ENCODE data around the gene CNIH3.

The CNIH3 gene

DNA sequence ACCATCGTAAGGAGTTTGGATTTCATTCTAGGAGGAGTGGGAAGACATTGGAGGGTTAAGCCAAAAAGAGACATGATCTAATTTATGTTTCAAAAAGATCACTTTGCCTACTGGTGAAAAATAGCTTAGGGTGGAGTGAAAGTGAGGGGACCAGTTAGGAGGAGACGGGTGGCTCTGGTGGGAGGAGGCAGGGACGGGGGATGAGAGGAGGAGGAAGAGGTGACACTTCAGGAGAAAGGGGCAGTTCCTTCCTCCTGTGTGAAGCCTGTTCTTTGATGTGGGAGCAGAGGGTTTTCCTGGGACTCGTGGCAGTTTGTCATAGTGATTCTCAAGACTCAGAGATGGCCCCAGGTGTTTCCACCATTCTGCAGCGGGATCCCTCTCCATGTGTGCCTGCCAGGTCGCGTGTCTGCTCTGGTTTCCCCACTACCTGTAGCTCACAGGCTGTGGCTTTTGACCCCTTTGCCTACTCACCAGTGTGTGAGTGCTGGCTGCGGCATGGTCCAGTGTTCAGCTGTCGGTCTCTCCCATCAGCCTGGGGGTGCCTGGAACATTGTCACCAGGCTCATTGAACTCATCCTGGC, 102.4 kb downstream of the CNIH3 start:
- Histone ChIP-seq H3K36me3 (ENCODE audit: insufficient read depth, low read length) (no peaks in the 10 kb centered on the region), H3K9ac (ENCODE audit: insufficient read length) (no peak overlapping the region), H3K27ac (no peak overlapping the region), H3K4me3 (no peak overlapping the region), H3K9me3 (ENCODE audit: low read depth, low read length) (no peaks in the 10 kb centered on the region)
- DNase-seq (ENCODE audit: low read depth, low spot score): no peak
- no peak for TF ChIP-seq FOXP2 (optimal IDR thresholded peaks at IDR 0.05; ENCODE audit: control extremely low read depth, extremely low read length, insufficient read depth)
- no peak for TF ChIP-seq POLR2AphosphoS5 (IDR thresholded peaks at IDR 0.05; ENCODE audit: borderline replicate concordance, low read depth, low read length)
- TF ChIP-seq EZH2 (IDR thresholded peaks at IDR 0.05): no peak

GRCh38 chr1:224719716-224720115, 103.6 kb downstream of the CNIH3 start:
- Histone ChIP-seq H3K36me3 (ENCODE audit: insufficient read depth, low read length) (no peaks in the 10 kb centered on the region), H3K27ac (no peak overlapping the region), H3K4me3 (no peak overlapping the region), H3K9me3 (ENCODE audit: low read depth, low read length) (no peaks in the 10 kb centered on the region), H3K9ac (ENCODE audit: insufficient read length) (no peak overlapping the region)
- TF ChIP-seq FOXP2 (optimal IDR thresholded peaks at IDR 0.05; ENCODE audit: control extremely low read depth, extremely low read length, insufficient read depth): no peak
- no peak for TF ChIP-seq POLR2AphosphoS5 (IDR thresholded peaks at IDR 0.05; ENCODE audit: borderline replicate concordance, low read depth, low read length)
- TF ChIP-seq EZH2 (IDR thresholded peaks at IDR 0.05): no peak
- DNase-seq (ENCODE audit: low read depth, low spot score): no peak

DNA sequence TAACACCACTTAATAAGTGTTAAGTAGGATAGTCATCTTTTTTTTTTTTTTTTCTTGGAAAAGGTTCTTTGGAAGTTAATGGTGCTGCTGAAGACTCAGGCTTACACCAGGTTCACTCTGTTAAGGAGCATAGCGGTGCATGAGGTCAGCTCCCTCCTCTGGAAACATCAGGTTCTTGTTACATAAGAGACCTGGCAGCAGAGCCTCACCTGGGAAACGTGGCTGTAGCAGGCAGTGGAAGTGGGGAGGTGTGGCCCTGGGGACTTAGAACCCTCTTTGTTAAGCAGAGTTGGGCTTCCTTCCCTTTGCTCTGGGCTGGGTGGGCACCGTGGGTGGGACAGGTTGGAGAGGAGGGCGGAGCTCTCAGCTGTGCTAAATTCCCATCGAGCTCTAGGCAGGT, 104.1 kb downstream of the CNIH3 start:
- no peak for TF ChIP-seq POLR2AphosphoS5 (IDR thresholded peaks at IDR 0.05; ENCODE audit: borderline replicate concordance, low read depth, low read length)
- TF ChIP-seq EZH2 (IDR thresholded peaks at IDR 0.05): no peak
- no peak for TF ChIP-seq FOXP2 (optimal IDR thresholded peaks at IDR 0.05; ENCODE audit: control extremely low read depth, extremely low read length, insufficient read depth)
- H3K27ac ChIP-seq: no peak overlapping the region
- no peak overlapping the region for H3K9ac ChIP-seq (ENCODE audit: insufficient read length)
- H3K9me3 ChIP-seq (ENCODE audit: low read depth, low read length): no peaks in the 10 kb centered on the region
- no peak for DNase-seq (ENCODE audit: low read depth, low spot score)
- no peak overlapping the region for H3K4me3 ChIP-seq
- no peaks in the 10 kb centered on the region for H3K36me3 ChIP-seq (ENCODE audit: insufficient read depth, low read length)

DNA sequence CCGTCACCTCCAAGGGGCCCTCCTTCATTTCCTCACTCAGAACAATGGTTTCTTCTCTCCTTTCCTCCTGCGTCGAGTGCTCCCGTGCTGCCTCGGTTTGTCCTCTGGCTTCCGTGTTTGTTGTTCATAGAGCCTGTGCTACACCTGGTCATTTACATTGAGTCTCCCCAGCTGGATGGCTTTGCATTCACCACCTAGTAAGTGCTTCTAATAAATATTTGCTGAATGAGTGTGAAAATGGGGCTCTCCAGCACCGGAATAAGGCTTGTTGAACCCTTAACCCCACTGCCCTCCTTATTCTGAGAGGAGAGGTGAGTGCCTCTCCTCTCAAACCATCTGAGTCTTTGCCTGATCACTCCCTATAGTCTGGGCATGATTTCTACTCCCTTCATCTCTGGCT, 104.9 kb downstream of the CNIH3 start:
- no peak for TF ChIP-seq FOXP2 (optimal IDR thresholded peaks at IDR 0.05; ENCODE audit: control extremely low read depth, extremely low read length, insufficient read depth)
- no peak for TF ChIP-seq POLR2AphosphoS5 (IDR thresholded peaks at IDR 0.05; ENCODE audit: borderline replicate concordance, low read depth, low read length)
- no peak for TF ChIP-seq EZH2 (IDR thresholded peaks at IDR 0.05)
- Histone ChIP-seq H3K27ac (no peak overlapping the region), H3K4me3 (no peak overlapping the region), H3K9me3 (ENCODE audit: low read depth, low read length) (no peaks in the 10 kb centered on the region), H3K9ac (ENCODE audit: insufficient read length) (no peak overlapping the region), H3K36me3 (ENCODE audit: insufficient read depth, low read length) (no peaks in the 10 kb centered on the region)
- DNase-seq (ENCODE audit: low read depth, low spot score): no peak

GRCh38 chr1:224722838-224723237, 106.7 kb downstream of the CNIH3 start:
- H3K36me3 ChIP-seq (ENCODE audit: insufficient read depth, low read length): no peaks in the 10 kb centered on the region
- H3K27ac ChIP-seq: no peak overlapping the region
- DNase-seq (ENCODE audit: low read depth, low spot score): no peak
- H3K4me3 ChIP-seq: no peak overlapping the region
- no peaks in the 10 kb centered on the region for H3K9me3 ChIP-seq (ENCODE audit: low read depth, low read length)
- no peak overlapping the region for H3K9ac ChIP-seq (ENCODE audit: insufficient read length)
- TF ChIP-seq EZH2 (IDR thresholded peaks at IDR 0.05) (no peak), FOXP2 (optimal IDR thresholded peaks at IDR 0.05; ENCODE audit: control extremely low read depth, extremely low read length, insufficient read depth) (no peak), POLR2AphosphoS5 (IDR thresholded peaks at IDR 0.05; ENCODE audit: borderline replicate concordance, low read depth, low read length) (no peak)

DNA sequence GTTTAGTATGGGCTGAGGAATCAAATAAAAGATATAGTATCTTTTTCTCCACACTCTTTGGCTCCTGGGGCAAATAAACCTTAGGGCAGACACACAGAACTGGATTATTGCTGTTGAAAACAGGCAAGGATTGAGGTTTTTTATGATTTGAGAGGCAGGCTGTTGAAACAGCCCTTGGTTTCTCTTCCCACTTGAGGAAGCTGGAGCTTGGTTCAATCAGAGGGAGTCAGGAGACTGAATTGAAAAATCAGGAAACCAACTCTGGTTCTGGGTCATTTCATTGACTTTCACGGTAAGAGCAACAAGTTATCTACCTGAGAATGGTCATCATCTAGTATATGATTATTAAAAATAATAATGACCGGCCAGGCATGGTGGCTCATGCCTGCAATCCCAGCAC, 108.4 kb downstream of the CNIH3 start:
- TF ChIP-seq FOXP2 (optimal IDR thresholded peaks at IDR 0.05; ENCODE audit: control extremely low read depth, extremely low read length, insufficient read depth) (no peak), POLR2AphosphoS5 (IDR thresholded peaks at IDR 0.05; ENCODE audit: borderline replicate concordance, low read depth, low read length) (no peak)
- no peak overlapping the region for H3K4me3 ChIP-seq
- H3K27ac ChIP-seq: no peak overlapping the region
- no peaks in the 10 kb centered on the region for H3K9me3 ChIP-seq (ENCODE audit: low read depth, low read length)
- no peak for DNase-seq (ENCODE audit: low read depth, low spot score)
- H3K9ac ChIP-seq (ENCODE audit: insufficient read length): no peak overlapping the region
- no peaks in the 10 kb centered on the region for H3K36me3 ChIP-seq (ENCODE audit: insufficient read depth, low read length)

- H3K27ac ChIP-seq: no peak overlapping the region
- no peaks in the 10 kb centered on the region for H3K36me3 ChIP-seq (ENCODE audit: insufficient read depth, low read length)
- TF ChIP-seq FOXP2 (optimal IDR thresholded peaks at IDR 0.05; ENCODE audit: control extremely low read depth, extremely low read length, insufficient read depth) (no peak), EZH2 (IDR thresholded peaks at IDR 0.05) (no peak), POLR2AphosphoS5 (IDR thresholded peaks at IDR 0.05; ENCODE audit: borderline replicate concordance, low read depth, low read length) (no peak)
- DNase-seq (ENCODE audit: low read depth, low spot score): no peak
- H3K9ac ChIP-seq (ENCODE audit: insufficient read length): no peak overlapping the region
- no peaks in the 10 kb centered on the region for H3K9me3 ChIP-seq (ENCODE audit: low read depth, low read length)
- H3K4me3 ChIP-seq: no peak overlapping the region
Observed at GRCh38 chr1:224726441-224727182, 110.5 kb downstream of the CNIH3 start.

- no peak for DNase-seq (ENCODE audit: low read depth, low spot score)
- H3K9me3 ChIP-seq (ENCODE audit: low read depth, low read length): no peaks in the 10 kb centered on the region
- TF ChIP-seq POLR2AphosphoS5 (IDR thresholded peaks at IDR 0.05; ENCODE audit: borderline replicate concordance, low read depth, low read length) (no peak), FOXP2 (optimal IDR thresholded peaks at IDR 0.05; ENCODE audit: control extremely low read depth, extremely low read length, insufficient read depth) (no peak), EZH2 (IDR thresholded peaks at IDR 0.05) (no peak)
- H3K4me3 ChIP-seq: no peak overlapping the region
- H3K36me3 ChIP-seq (ENCODE audit: insufficient read depth, low read length): no peaks in the 10 kb centered on the region
- no peak overlapping the region for H3K27ac ChIP-seq
- no peak overlapping the region for H3K9ac ChIP-seq (ENCODE audit: insufficient read length)
Observed at GRCh38 chr1:224727351-224728289, 111.5 kb downstream of the CNIH3 start.

Data from SK-N-MC (cell line).